Vagina (tissue), 2 donors: ENCODE data around the gene ULK4. TPM values are rescaled to one million over a fixed set of nuclear protein-coding genes. Genes with fewer than 3 reads are reported as not detected.

Experiments used
- DNase-seq, 2 donors: peaks; one replicate each; pipeline ENCODE4 v3.0.0-alpha.2; 2017; ENCODE audit errors: extremely low spot score in 2 of 2
- H3K27ac ChIP-seq: fragments of 200-600 bp; sonication (generic); one replicate; pipeline ENCODE4 v1.5.1; 2019
- H3K27me3 ChIP-seq: fragments of 200-600 bp; sonication (generic); one replicate; pipeline ENCODE4 v1.5.1; 2019
- H3K36me3 ChIP-seq, 2 donors: fragments of 200-600 bp; sonication (generic); one replicate each; pipeline ENCODE4 v1.5.1; 2017 to 2019
- H3K4me1 ChIP-seq: fragments of 200-600 bp; sonication (generic); one replicate; pipeline ENCODE4 v1.5.1; 2019
- H3K4me3 ChIP-seq, 2 donors: fragments of 200-600 bp; sonication (generic); 1 replicate in 1 of 2; 2 replicates in 1 of 2; pipeline ENCODE4 v1.5.1; 2016 to 2019
- H3K9me3 ChIP-seq: fragments of 200-600 bp; sonication (generic); one replicate; pipeline ENCODE4 v1.5.1; 2019
- CTCF ChIP-seq, 3 experiments: fragments of 450-650 bp in 2 of 3; fragments of 200-600 bp in 1 of 3; sonication (generic) in 1 of 3; IDR thresholded peaks; one replicate each; pipeline ENCODE4 v1.5.1; 2017 to 2019; ENCODE audit warnings: antibody characterized with exemption in 3 of 3, mild to moderate bottlenecking in 2 of 3, moderate library complexity in 2 of 3
- POLR2A ChIP-seq, 2 donors: fragments of 450-650 bp; IDR thresholded peaks; one replicate each; pipeline ENCODE4 v1.6.1; 2017; ENCODE audit warnings: antibody characterized with exemption in 2 of 2, mild to moderate bottlenecking in 2 of 2, moderate library complexity in 2 of 2
- POLR2AphosphoS5 ChIP-seq, 2 donors: sonication (generic); formaldehyde crosslinking; IDR thresholded peaks; one replicate each; pipeline ENCODE4 v1.9.0; 2017; ENCODE audit warnings: antibody characterized with exemption in 2 of 2, mild to moderate bottlenecking in 2 of 2, low read depth in 1 of 2; ENCODE audit not compliant: insufficient read depth in 1 of 2
- intact Hi-C: fragments of 100-400 bp; cut with DNase I; formaldehyde crosslinking; loops from one replicate; pipeline ENCODE4 v1.15.1; 2023
- total RNA-seq: library from RNA; depleted of rRNA; stranded (reverse); fragments of >200 nt; gene quantifications from one replicate; pipeline ENCODE4 v1.2.3, GENCODE V29; 2016

Gene ULK4
- total RNA-seq, 1 donor from 2014 or later, result 24.1 TPM

- intact Hi-C loops, result no loop called here
- H3K27me3 ChIP-seq, result no peaks in the 10 kb centered on the region
- no peaks in the 10 kb centered on the region for H3K4me1 ChIP-seq
- H3K36me3 ChIP-seq, result no peaks in the 10 kb centered on the region
- DNase-seq, result no peak
- H3K27ac ChIP-seq, result no peak overlapping the region
- TF ChIP-seq POLR2A (IDR thresholded peaks at IDR 0.05), result no peak
- no peak for TF ChIP-seq POLR2AphosphoS5 (IDR thresholded peaks at IDR 0.05; ENCODE audit: insufficient read depth in 1 of 2, low read depth in 1 of 2)
- TF ChIP-seq CTCF (IDR thresholded peaks at IDR 0.05), result no peak
- no peaks in the 10 kb centered on the region for H3K9me3 ChIP-seq
- no peak overlapping the region for H3K4me3 ChIP-seq
Measured at GRCh38 chr3:41307065-41307464, 654.8 kb downstream of the ULK4 start.

GRCh38 chr3:41304593-41304992, 657.3 kb downstream of the ULK4 start:
- Histone ChIP-seq H3K36me3 (no peaks in the 10 kb centered on the region), H3K27me3 (no peaks in the 10 kb centered on the region), H3K4me3 (no peak overlapping the region), H3K4me1 (no peaks in the 10 kb centered on the region), H3K9me3 (no peaks in the 10 kb centered on the region), H3K27ac (no peak overlapping the region)
- no peak for TF ChIP-seq CTCF (IDR thresholded peaks at IDR 0.05)
- TF ChIP-seq POLR2AphosphoS5 (IDR thresholded peaks at IDR 0.05; ENCODE audit: insufficient read depth in 1 of 2, low read depth in 1 of 2), result no peak
- DNase-seq, result no peak
- intact Hi-C loops, result no loop called here

- no peaks in the 10 kb centered on the region for H3K9me3 ChIP-seq
- TF ChIP-seq POLR2A (IDR thresholded peaks at IDR 0.05) (no peak), POLR2AphosphoS5 (IDR thresholded peaks at IDR 0.05; ENCODE audit: insufficient read depth in 1 of 2, low read depth in 1 of 2) (no peak), CTCF (IDR thresholded peaks at IDR 0.05) (no peak)
Measured at GRCh38 chr3:41302295-41302694, 659.6 kb downstream of the ULK4 start.

GRCh38 chr3:41301548-41301947, 660.4 kb downstream of the ULK4 start:
- intact Hi-C loops, result no loop called here

More at GRCh38 chr3:41302295-41302694, 659.6 kb downstream of the ULK4 start:
- Histone ChIP-seq H3K36me3 (no peaks in the 10 kb centered on the region), H3K4me3 (no peak overlapping the region), H3K27me3 (no peaks in the 10 kb centered on the region), H3K27ac (no peak overlapping the region), H3K4me1 (no peaks in the 10 kb centered on the region)
- intact Hi-C loops, result no loop called here
- no peak for DNase-seq

GRCh38 chr3:41299036-41299435, 662.9 kb downstream of the ULK4 start:
- DNase-seq, result no peak

More at GRCh38 chr3:41301548-41301947, 660.4 kb downstream of the ULK4 start:
- Histone ChIP-seq H3K4me3 (no peak overlapping the region), H3K27ac (no peak overlapping the region), H3K9me3 (no peaks in the 10 kb centered on the region), H3K27me3 (no peaks in the 10 kb centered on the region), H3K4me1 (no peaks in the 10 kb centered on the region), H3K36me3 (no peaks in the 10 kb centered on the region)
- no peak for TF ChIP-seq POLR2AphosphoS5 (IDR thresholded peaks at IDR 0.05; ENCODE audit: insufficient read depth in 1 of 2, low read depth in 1 of 2)
- no peak for TF ChIP-seq CTCF (IDR thresholded peaks at IDR 0.05)
- TF ChIP-seq POLR2A (IDR thresholded peaks at IDR 0.05), result no peak
- DNase-seq, result no peak

More at GRCh38 chr3:41299036-41299435, 662.9 kb downstream of the ULK4 start:
- no peaks in the 10 kb centered on the region for H3K36me3 ChIP-seq
- H3K4me3 ChIP-seq, result no peak overlapping the region
- TF ChIP-seq CTCF (IDR thresholded peaks at IDR 0.05) (no peak), POLR2AphosphoS5 (IDR thresholded peaks at IDR 0.05; ENCODE audit: insufficient read depth in 1 of 2, low read depth in 1 of 2) (no peak), POLR2A (IDR thresholded peaks at IDR 0.05) (no peak)
- H3K4me1 ChIP-seq, result no peaks in the 10 kb centered on the region
- no peaks in the 10 kb centered on the region for H3K9me3 ChIP-seq
- intact Hi-C loops, result no loop called here
- H3K27ac ChIP-seq, result no peak overlapping the region
- no peaks in the 10 kb centered on the region for H3K27me3 ChIP-seq
